Glutamatergic neuron (in vitro differentiated cells): ENCODE results near the gene CHST4. TPM values are rescaled to one million over a fixed set of nuclear protein-coding genes. Genes with fewer than 3 reads are reported as not detected.

Experiments
- DNase-seq: peaks from one replicate; pipeline ENCODE4 v3.0.0; 2022
- H3K27ac Mint-ChIP-seq: one replicate; pipeline ENCODE4 v1.8.0; 2020; ENCODE audit warnings: mild to moderate bottlenecking, mixed read lengths, inconsistent platforms; ENCODE audit not compliant: unreplicated experiment
- H3K27me3 Mint-ChIP-seq: one replicate; pipeline ENCODE4 v1.8.0; 2020; ENCODE audit warnings: mild to moderate bottlenecking, moderate library complexity, mixed read lengths, inconsistent platforms; ENCODE audit not compliant: unreplicated experiment
- H3K36me3 Mint-ChIP-seq: one replicate; pipeline ENCODE4 v1.8.0; 2020; ENCODE audit warnings: mild to moderate bottlenecking, mixed read lengths, inconsistent platforms; ENCODE audit not compliant: unreplicated experiment
- H3K4me1 Mint-ChIP-seq: one replicate; pipeline ENCODE4 v1.8.0; 2020; ENCODE audit warnings: mild to moderate bottlenecking, low read depth, mixed read lengths, inconsistent platforms; ENCODE audit not compliant: unreplicated experiment
- H3K4me3 Mint-ChIP-seq: one replicate; pipeline ENCODE4 v1.8.0; 2020; ENCODE audit warnings: mild to moderate bottlenecking, mixed read lengths, inconsistent platforms; ENCODE audit not compliant: unreplicated experiment
- H3K9me3 Mint-ChIP-seq: one replicate; pipeline ENCODE4 v1.8.0; 2020; ENCODE audit warnings: mild to moderate bottlenecking, moderate library complexity, mixed read lengths, inconsistent platforms; ENCODE audit not compliant: unreplicated experiment
- CTCF ChIP-seq: fragments of 200-600 bp; sonication (generic); IDR thresholded peaks from one replicate; pipeline ENCODE4 v1.5.0; 2021; ENCODE audit not compliant: partially characterized antibody, unreplicated experiment
- total RNA-seq: library from RNA; stranded (reverse); fragmentation: NEBNext Ultra II Directional; extraction: Animal tissue kit (Norgen Biotek cat#: 25700); gene quantifications from one replicate; pipeline ENCODE4 v1.2.1, GENCODE V29; 2021; ENCODE audit not compliant: unreplicated experiment

The CHST4 gene
- total RNA-seq, 1 donor from 2014 or later: not detected

GRCh38 chr16:71536752-71537499, 10.7 kb downstream of the CHST4 start:
- Mint-ChIP-seq H3K4me1 (no peaks in the 10 kb centered on the region), H3K4me3 (no peak overlapping the region), H3K9me3 (peaks cover 2% of the 10 kb centered on the region), H3K27ac (no peak overlapping the region), H3K27me3 (no peaks in the 10 kb centered on the region), H3K36me3 (no peaks in the 10 kb centered on the region)
- TF ChIP-seq CTCF: no peak
- no peak for DNase-seq

GRCh38 chr16:71537643-71538042, 11.4 kb downstream of the CHST4 start:
- no peak overlapping the region for H3K27ac Mint-ChIP-seq
- H3K4me1 Mint-ChIP-seq: peaks cover 3% of the 10 kb centered on the region
- DNase-seq: peak; percentile 54
- H3K4me3 Mint-ChIP-seq: no peak overlapping the region
- no peaks in the 10 kb centered on the region for H3K36me3 Mint-ChIP-seq
- H3K27me3 Mint-ChIP-seq: no peaks in the 10 kb centered on the region
- peak; percentile 43 for TF ChIP-seq CTCF
- H3K9me3 Mint-ChIP-seq: peaks cover 2% of the 10 kb centered on the region

GRCh38 chr16:71542377-71542776, 16.2 kb downstream of the CHST4 start:
- Mint-ChIP-seq H3K36me3 (no peaks in the 10 kb centered on the region), H3K4me1 (peaks cover 3% of the 10 kb centered on the region), H3K27ac (no peak overlapping the region), H3K9me3 (no peaks in the 10 kb centered on the region), H3K4me3 (no peak overlapping the region), H3K27me3 (peaks cover 3% of the 10 kb centered on the region)
- DNase-seq: peak; percentile 75
- TF ChIP-seq CTCF: peak; percentile 73

- DNase-seq: no peak
- Mint-ChIP-seq H3K36me3 (no peaks in the 10 kb centered on the region), H3K4me3 (no peak overlapping the region), H3K9me3 (no peaks in the 10 kb centered on the region), H3K27ac (no peak overlapping the region), H3K27me3 (peaks cover 6% of the 10 kb centered on the region), H3K4me1 (peaks cover 3% of the 10 kb centered on the region)
- no peak for TF ChIP-seq CTCF
Measured at GRCh38 chr16:71547168-71547567, 20.9 kb downstream of the CHST4 start.

GRCh38 chr16:71552698-71553503, 26.7 kb downstream of the CHST4 start:
- no peak for DNase-seq
- Mint-ChIP-seq H3K36me3 (no peaks in the 10 kb centered on the region), H3K9me3 (no peaks in the 10 kb centered on the region), H3K27me3 (peaks cover 5% of the 10 kb centered on the region), H3K27ac (no peak overlapping the region), H3K4me1 (no peaks in the 10 kb centered on the region), H3K4me3 (no peak overlapping the region)
- TF ChIP-seq CTCF: no peak
